ENCODE measurements around the gene HOXB1.

DNA sequence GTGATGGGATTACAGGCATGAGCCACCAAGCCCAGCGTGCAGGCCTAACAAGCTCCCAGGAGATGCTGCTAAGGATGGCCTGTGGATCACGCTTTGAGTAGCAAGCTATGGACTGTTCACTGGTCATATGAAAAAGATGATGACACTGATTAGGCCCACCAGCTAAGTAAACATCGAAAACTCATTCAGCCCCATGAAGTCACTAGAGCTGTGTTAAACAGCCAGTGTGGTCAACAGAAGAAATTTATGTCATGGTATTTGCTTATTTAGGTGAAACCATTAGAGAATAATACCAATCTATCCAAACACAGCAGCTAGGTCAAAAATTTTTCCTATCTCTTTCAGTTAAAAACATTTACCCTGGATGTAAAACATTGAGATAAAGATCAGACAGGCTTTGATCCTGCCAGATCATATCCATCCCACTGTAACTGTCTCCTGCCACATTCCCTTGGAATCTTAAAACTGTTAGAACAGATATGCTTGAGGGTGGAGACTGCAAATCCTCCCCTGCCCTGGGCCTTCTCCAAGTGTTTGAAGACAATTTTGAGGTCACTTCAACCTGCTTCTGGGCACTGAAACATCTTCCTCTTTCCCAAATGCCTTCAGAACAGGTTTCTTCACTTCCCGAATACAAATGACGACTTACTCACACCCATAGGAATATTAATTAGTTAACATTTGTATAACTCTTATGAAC is 30.9 kb downstream of the HOXB1 start:
- TF ChIP-seq, protein P1, sequence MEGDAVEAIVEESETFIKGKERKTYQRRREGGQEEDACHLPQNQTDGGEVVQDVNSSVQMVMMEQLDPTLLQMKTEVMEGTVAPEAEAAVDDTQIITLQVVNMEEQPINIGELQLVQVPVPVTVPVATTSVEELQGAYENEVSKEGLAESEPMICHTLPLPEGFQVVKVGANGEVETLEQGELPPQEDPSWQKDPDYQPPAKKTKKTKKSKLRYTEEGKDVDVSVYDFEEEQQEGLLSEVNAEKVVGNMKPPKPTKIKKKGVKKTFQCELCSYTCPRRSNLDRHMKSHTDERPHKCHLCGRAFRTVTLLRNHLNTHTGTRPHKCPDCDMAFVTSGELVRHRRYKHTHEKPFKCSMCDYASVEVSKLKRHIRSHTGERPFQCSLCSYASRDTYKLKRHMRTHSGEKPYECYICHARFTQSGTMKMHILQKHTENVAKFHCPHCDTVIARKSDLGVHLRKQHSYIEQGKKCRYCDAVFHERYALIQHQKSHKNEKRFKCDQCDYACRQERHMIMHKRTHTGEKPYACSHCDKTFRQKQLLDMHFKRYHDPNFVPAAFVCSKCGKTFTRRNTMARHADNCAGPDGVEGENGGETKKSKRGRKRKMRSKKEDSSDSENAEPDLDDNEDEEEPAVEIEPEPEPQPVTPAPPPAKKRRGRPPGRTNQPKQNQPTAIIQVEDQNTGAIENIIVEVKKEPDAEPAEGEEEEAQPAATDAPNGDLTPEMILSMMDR (IDR thresholded peaks at IDR 0.05): no peak
- no peak for TF ChIP-seq POLR2A (IDR thresholded peaks at IDR 0.05)
- no peak for TF ChIP-seq EP300 (IDR thresholded peaks at IDR 0.05)
